Measurements from ENCODE around the gene GRK7. TPM values are rescaled to one million over a fixed set of nuclear protein-coding genes. Genes with fewer than 3 reads are reported as not detected.

The GRK7 gene
- total and polyA plus RNA-seq, 2 of the 13 experiments (the other 11 are each of a cell fraction or from before 2014, with no cell fraction given): not detected

GRCh38 chr3:141738022-141738890 lies 25.0 kb upstream of the GRK7 start, which contains the start of gene RNF7 (continued):
- TF ChIP-seq ARID5B (CRISPR knock-in tag; IDR thresholded peaks at IDR 0.05): peak; percentile 46; the same call in 1 of the 2 replicates
- no peak for TF ChIP-seq KLF13 (CRISPR knock-in tag; IDR thresholded peaks at IDR 0.05)
- peak; percentile 34; the same call in 1 of the 2 replicates for TF ChIP-seq KDM4B (CRISPR knock-in tag; IDR thresholded peaks at IDR 0.05)
- TF ChIP-seq SRSF4 (IDR thresholded peaks at IDR 0.05; ENCODE audit: low read depth, low read length, poor library complexity, severe bottlenecking): no peak
- peak; percentile 52; the same call in 1 of the 2 replicates for TF ChIP-seq ZNF790 (CRISPR knock-in tag; IDR thresholded peaks at IDR 0.05; ENCODE audit: borderline replicate concordance)
- TF ChIP-seq ZNF24 (IDR thresholded peaks at IDR 0.05): no peak
- no peak for TF ChIP-seq ZXDC (CRISPR knock-in tag; IDR thresholded peaks at IDR 0.05)
- peak; percentile 96; the same call in 1 of the 2 replicates for TF ChIP-seq NRL (CRISPR knock-in tag; IDR thresholded peaks at IDR 0.05; ENCODE audit: borderline replicate concordance)
- 0 out of 2 replicates have a peak, but pooled peaks have one; percentile 34 for TF ChIP-seq SRF (IDR thresholded peaks at IDR 0.05; ENCODE audit: low read depth, low read length)
- no peak for TF ChIP-seq CSRNP1 (CRISPR knock-in tag; IDR thresholded peaks at IDR 0.05)
- peak; percentile 73; the same call in 1 of the 2 replicates for TF ChIP-seq ZNF777 (CRISPR knock-in tag; IDR thresholded peaks at IDR 0.05)
- TF ChIP-seq RBM22 (optimal IDR thresholded peaks at IDR 0.05; ENCODE audit: low read length): no peak
- 0 out of 2 replicates have a peak, but pooled peaks have one; percentile 34 for TF ChIP-seq ZNF33B (CRISPR knock-in tag; IDR thresholded peaks at IDR 0.05)
- TF ChIP-seq U2AF1 (optimal IDR thresholded peaks at IDR 0.05; ENCODE audit: low read depth, low read length): no peak
- no peak for TF ChIP-seq ZNF605 (CRISPR knock-in tag; IDR thresholded peaks at IDR 0.05)
- TF ChIP-seq, protein P1, sequence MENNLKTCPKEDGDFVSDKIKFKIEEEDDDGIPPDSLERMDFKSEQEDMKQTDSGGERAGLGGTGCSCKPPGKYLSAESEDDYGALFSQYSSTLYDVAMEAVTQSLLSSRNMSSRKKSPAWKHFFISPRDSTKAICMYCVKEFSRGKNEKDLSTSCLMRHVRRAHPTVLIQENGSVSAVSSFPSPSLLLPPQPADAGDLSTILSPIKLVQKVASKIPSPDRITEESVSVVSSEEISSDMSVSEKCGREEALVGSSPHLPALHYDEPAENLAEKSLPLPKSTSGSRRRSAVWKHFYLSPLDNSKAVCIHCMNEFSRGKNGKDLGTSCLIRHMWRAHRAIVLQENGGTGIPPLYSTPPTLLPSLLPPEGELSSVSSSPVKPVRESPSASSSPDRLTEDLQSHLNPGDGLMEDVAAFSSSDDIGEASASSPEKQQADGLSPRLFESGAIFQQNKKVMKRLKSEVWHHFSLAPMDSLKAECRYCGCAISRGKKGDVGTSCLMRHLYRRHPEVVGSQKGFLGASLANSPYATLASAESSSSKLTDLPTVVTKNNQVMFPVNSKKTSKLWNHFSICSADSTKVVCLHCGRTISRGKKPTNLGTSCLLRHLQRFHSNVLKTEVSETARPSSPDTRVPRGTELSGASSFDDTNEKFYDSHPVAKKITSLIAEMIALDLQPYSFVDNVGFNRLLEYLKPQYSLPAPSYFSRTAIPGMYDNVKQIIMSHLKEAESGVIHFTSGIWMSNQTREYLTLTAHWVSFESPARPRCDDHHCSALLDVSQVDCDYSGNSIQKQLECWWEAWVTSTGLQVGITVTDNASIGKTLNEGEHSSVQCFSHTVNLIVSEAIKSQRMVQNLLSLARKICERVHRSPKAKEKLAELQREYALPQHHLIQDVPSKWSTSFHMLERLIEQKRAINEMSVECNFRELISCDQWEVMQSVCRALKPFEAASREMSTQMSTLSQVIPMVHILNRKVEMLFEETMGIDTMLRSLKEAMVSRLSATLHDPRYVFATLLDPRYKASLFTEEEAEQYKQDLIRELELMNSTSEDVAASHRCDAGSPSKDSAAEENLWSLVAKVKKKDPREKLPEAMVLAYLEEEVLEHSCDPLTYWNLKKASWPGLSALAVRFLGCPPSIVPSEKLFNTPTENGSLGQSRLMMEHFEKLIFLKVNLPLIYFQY (CRISPR knock-in tag; IDR thresholded peaks at IDR 0.05; ENCODE audit: borderline replicate concordance): no peak
